Stimulated activated CD4-positive, alpha-beta T cell treated with anti-CD3 and anti-CD28 coated beads, Interleukin-1b, Interleukin-23, amount 100 ng/mL, for 4 hours (primary cell): ENCODE measurements around the gene ADGRF1.
"Not testable (repeated sequence)": the region's sequence is repeated elsewhere in the genome, so short reads cannot be mapped to it uniquely, and the experiment has no call there.

Experiments used
- DNase-seq, 2 donors: peaks; one replicate each; pipeline ENCODE4 v3.0.0-alpha.2; 2020; ENCODE audit warnings: low read depth in 2 of 2

The ADGRF1 gene

DNA sequence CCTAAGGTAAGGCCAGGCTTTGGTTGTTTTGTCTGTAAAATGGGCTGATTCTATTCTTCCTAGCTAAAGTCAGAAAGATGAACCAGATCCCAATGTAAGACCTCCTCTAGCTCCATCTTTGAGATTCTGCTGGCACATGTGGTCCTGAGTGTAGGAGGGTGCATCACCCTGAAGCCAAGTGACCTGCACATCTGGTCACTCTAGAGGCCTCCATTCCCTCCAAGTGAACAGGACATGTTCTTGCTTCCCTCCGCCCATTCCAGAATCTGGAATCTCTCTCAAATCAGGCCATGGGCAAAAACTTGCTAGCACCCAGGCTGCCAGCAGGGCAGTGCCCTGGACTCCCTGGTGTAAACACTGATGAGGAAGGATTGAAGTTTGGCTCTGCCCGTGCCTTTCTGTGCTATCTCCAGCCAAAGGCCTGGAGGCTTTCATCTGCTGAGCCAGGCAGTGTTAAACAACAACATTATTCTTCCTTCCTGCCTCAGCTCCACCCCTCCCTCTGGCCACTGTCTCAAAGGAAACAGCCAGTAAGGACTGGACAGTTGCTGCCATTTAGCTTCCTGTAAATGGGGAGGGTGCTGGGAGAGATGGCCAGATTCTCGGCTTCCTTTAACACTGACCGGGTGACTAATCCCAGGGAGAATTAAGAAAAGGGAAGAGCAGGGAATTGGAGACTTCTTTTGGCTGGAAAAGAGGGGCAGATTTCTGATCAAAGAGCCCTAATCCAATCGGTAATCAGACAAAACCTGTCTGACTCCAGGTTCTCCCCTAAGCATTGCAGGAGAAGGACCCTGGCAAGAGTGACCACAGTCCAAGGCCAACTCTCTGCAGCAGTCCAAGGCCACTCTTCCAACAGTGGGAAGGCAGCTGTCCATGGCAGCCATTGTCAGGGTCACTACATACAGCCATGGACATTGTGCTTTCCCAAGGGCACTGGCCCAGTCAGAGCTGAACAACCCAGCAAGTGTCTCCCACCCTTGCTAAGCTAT lies 19.5 kb upstream of the ADGRF1 start:
- DNase-seq: no peak

DNA sequence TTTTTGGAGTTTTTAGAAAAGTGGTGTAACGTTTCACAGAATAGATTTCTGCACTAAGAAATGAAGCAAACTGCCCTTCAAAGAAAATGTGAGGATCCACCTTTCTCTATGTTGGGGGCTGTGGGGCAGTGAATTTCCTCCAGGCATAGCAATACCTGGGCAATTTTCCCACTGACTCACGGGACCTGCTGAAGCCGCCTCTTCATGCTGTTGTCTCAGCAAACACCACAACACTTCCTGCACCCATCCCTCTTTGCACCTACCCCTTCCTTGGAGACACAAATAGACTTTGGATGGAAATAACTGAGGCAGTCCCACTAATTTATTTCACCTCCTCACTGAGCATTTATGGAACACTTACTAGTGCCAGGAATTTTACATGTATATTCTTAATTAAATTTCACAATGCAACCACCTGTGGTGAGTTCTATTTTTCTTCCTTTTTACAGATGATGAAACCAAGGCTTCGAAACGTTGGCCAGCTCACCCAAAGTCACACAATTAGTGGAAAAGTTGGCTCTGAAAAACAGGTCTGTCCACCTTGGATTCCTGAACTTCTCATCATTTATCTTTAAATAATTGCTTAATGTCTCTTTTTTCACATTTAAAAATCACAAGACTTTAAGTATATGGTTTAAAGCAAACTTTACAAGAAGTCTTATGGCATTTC lies 17.2 kb upstream of the ADGRF1 start:
- no peak for DNase-seq

DNA sequence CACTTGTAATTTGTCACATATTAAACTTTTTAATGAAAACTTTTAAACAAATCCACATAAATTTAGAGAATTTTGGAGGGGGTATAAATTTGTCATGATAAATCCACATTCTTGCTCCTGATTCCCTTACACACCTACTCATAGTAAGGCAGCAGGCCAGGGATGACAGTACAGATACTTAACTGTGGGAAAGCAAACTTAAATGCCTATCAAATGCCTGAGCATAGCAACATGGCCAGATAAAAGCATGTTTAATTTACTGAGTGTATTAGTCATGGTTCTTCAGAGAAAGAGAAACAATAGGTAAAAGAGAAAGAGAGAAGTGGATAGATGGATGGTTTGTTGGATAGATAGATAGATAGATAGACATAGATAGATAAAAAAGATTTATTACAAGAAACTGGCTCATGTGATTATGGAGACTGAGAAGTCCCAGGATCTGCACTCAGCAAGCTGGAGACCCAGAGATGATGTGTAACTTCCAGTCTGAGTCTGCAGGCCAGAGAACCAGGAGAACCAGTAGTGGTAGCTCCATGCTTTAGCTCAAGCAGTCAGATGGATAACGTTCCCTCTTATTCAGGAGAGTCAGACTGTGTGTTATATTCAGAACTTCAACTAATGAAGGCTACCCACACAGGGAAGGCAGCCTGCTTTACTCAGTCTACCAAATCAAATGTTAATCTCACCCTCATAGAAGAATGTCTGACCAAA lies 15.9 kb upstream of the ADGRF1 start:
- DNase-seq: no peak

DNA sequence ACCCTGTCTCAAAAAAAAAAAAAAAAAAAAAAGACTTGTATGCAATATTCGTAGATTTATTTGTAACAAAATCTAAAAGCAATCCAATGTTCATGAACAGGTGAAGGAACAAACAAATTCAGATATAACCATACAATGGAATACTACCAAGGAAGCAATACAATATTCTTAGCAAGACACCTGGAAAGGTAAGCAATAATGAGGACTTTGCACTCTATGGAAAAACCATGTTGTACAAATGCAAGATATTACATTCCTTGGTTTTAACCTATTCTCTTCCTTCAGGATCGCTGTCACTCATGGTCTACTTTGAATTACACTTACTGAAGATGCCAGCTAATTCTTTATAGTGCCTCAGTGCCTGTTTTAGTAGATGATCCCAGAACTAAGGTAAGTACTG lies 14.7 kb upstream of the ADGRF1 start:
- DNase-seq: no peak

DNA sequence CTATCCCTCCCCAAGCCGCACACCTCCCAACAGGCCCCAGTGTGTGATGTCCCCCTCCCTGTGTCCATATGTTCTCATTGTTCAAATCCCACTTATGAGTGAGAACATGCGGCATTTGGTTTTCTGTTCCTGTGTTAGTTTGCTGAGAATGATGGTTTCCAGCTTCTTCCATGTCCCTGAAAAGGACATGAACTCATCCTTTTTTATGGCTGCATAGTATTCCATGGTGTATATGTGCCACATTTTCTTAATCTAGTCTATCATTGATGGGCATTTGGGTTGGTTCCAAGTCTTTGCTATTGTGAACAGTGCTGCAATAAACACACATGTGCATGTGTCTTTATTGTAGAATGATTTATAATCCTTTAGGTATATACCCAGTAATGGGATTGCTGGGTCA lies 12.2 kb upstream of the ADGRF1 start:
- not testable (repeated sequence) for DNase-seq

DNA sequence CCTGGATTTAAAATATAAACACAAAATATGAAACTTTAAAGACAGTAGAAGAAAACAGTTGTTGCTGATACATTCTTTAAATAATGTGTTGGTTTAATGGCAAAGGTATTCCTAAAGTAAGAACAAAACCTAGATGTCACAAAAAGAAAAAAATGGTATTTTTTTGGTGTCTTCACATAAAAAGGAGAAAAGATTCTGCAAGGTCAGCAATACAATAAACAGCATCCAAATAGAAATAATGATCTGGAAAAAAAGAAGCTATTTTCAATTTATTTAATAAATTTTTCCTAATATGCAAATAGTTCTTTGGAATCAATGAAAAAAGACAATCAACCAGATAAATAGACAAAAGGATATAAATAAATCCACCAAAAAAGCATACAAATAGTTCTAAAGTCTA lies 6.5 kb upstream of the ADGRF1 start:
- no peak for DNase-seq

DNA sequence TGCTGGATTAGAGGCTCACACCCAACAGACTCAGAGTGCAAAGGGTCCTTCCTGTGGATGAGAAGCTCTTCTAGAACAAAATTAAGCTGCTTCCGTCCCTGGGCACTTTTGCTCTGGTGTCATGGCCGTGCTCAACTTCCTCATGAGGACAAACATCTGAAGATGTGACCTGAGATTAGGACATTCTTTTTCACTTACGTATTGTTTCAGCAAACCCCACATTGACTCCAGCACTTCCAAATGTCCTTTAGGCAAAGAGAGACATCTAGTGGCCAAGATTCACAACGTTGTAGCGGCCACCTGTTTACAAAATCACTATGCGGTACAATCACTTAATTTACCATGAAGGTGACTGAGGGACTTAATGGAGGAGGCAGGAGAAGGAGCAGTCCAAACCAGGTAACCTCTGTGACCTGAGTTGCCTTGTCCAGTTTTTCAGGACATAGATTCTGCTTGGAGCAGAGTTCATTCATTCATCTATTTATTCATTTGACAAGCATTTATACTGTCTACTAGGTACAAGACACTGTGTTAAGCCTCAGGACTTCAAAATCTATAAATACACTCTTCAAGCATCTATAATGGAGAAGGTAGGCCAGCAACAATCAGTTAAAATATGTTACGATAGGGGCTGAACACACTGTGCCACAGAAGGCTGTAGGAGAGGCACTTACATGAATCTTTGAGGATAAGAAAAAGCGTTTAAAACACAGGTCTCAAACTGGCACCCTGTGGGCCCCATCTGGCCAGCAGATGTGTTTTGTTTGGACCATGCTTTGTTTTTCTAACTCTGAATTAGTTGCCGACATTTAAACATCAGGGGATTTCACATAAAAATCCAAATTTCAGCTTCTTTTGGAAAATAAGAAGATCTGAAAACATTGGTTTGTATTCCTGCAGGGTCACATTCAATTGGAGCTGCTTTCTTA lies 5.6 kb upstream of the ADGRF1 start:
- peak in 1 of 2 donors; percentile 8 for DNase-seq

DNA sequence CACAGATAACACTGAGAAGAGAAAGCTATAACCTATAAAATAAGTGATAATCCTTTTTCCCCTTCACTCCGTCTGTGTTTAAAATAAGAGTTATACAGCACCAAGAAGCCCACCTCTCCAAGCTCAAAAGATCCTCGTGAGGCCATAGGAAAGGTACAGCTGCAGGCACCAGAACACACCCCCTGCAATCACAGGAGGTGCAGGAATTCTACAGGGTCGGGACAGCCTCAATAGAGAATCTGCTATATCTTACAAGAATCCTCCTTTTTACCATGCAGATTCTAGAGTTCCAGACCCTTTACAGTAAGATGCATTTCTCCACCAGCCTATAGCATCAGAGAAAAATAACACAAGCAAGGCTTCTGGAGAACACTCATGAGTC lies 5.0 kb upstream of the ADGRF1 start:
- no peak for DNase-seq

DNA sequence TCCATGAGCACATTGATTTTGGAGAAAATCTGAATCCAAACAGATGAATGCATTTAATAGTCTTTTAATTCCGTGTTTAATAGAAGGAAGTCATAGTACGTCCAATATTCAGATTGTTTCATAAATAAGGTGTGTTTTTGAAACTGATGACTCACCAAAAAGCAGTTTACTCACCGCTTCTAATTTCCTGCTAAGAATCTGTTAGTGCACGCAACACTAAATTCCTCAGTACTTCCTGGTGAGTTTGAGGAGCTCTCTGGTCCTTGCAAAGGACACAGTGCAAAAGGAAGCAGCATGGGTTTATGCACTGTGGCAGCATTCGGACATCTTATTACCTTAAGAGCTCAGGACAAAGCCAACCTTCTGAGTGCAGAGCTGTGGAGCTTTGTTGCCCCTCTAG lies 2.3 kb upstream of the ADGRF1 start:
- DNase-seq: no peak

DNA sequence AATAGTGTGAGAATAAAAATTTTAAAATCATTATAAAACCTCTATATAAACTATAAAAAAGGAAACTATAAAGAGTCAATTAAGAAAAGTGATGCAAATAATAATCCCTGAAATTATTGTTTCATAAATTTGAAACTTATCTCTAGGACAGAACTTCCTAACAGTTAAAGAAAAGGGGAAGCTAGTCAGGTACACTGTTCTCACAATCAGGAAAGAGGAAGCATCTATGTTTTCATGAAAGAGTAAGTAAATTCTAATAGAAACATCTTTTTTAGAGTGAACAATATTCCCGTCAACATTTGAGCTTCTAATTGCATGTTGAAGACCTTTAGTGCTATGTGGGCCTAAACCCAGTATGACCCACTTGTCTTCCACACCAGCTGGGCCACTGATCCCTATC lies 1.2 kb upstream of the ADGRF1 start:
- DNase-seq: no peak

DNA sequence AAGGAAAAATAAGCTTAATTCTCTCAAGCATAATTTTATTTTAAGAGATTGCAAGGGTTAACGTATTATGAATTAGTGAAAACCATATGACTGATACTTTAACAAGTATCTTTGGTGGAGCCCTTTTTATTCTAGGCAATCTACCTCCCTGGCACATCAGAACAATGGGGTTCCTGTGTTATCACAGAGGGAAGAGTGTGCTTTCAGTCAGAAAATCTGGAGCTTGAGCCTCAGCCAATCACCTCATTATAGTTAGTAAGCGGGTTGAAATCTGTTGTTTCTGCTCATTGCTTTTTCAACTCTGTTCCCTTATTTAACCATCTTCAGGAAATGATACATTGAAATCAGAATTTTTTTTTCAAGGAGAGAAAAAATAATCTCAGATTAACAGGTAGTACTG lies 391 bp downstream of the ADGRF1 start:
- no peak for DNase-seq

DNA sequence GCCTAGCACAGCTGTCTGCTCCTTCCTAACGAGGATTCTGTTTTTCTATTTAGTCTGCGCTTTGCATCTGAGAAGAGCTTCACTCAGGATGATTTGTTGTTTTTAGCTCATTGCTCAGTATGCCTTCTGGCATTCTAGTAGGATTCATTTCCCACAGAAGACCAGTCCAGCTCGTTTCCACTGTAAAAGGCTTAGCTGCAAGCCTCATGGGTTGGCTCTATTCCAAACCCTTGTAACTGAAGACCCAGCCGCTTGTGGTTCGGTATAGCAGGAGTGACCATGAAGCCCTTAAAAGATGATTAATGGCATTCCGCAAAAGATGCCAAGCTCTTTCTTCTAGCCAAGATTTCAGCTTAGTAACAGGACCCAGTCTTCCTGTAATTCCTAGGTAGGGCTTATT lies 7.2 kb downstream of the ADGRF1 start:
- DNase-seq: no peak

DNA sequence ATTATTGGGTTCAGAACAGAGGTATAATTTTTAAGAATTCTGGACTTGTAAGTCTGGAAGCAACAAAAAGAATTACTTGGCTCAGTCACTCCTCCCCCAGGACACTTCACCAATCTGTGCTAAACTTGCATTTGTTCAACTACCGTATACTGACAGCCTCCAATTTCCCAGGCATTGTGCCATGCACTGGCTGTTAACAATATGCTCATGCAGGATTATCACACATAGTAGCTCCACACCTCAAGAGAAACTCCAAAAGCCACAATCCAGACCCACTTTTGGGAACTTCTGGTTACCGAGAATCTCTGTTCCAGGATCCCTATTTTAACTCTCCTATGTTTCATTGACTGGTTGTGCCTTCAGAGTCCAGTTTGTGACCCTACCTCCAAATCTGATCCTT lies 7.7 kb downstream of the ADGRF1 start:
- DNase-seq: no peak

DNA sequence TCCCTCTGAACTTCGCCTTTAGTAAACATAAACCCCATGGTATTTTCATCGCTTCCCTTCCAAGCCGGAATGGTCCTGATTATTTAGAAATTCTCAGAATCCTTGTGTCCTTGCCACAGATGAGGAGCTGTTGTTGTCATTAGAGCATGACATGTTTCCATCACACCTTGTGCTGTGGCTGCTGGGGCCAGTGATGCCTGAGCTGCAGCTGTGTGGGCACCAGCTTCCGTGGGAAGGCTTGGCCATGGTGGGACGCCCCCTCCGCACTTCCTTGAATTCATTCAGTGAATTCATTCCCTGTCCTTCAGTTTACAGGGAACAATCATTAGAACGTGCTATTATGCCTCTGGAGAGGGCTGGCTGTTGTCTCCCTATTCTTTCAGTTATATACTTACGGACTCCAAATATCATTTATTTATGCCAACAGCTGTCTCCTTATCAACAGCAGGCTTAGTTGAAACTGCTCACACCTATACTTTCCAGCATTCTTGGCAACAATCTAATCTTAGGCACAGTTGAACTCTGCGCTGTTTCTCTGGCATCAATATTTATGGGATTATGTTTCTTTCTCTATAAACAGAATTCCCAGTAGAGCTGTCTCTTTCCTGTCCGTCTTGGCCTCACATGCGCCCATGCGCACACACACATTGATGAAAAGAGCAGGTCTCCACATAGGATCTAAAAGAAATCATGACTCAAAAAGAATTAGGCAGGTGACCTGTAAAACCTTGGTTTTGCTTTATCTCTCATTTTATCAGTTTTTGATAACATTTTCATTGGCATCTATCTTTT lies 9.0 kb downstream of the ADGRF1 start:
- DNase-seq: no peak

DNA sequence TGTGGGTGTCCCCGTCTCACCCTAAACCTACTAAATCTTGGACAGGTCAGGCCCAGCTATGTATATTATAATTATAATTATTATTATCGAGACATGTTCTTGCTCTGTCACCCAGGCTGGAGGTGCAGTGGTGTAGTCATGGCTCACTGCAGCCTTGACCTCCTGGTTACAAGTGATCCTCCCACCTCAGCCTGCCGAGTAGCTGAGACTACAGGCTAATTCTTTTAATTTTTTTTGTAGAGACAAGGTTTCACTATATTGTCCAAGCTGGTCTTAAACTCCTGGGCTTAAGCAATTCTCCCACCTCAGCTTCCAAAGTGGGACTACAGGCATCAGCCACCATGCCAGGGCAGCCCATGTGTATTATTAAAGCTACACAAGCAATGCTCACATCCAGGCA lies 10.5 kb downstream of the ADGRF1 start:
- no peak for DNase-seq

DNA sequence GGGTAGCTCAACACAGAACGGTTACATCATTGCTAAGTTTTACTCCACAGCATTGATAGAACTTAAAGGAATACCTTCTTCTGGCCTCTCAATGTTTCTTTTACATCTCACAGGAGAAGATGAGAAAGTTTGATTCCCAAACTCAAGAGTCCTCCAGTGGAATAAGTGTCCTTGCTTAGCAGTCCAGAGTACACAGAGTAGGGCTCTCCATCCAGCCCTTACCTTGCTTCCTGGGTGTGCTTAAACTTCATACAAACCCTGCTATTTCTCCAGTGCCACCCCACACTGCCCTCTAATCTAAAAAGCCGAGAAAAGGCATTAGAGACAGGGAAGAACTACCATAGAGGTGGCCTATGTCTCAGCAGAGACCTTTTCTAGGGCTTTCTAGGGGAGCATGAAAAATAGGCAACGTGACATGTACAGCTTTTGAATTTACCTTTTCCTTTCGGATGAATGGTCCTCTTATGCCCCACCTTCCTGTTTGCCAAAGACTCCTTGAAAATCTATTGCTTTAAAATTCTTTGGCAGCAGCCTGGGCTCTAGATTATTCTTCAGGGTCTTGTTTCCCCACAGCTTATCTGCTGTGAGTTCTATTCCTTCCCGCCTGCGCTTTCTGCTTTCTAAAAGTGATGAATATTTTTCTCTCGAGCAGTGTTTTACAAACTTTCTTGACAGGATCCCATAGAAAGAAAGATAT lies 12.1 kb downstream of the ADGRF1 start:
- no peak for DNase-seq

DNA sequence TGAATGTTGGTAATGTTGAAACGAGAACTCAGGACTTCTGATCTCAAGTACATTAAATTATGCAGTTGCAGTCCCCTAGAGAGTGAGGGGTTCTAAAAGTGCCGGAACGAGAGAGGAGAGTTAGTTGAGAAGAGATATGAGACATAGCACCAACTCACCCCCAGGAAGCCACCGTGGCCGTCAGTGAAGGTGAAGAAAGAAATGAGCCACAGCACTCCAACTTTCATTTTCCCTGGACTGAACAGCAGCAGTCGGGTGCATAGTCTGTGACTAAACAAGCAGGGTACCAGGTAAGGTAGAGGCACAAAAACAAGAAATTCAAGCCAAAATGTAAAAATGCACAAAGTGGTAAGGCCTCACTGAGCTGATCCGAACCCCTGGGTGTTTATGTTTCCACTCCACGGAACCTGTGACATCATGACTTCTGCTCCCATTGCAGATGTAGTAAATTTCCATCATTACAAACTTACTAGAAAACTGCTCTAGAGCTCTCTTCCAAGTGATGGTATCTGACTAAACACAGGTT lies 13.2 kb downstream of the ADGRF1 start:
- DNase-seq: no peak

DNA sequence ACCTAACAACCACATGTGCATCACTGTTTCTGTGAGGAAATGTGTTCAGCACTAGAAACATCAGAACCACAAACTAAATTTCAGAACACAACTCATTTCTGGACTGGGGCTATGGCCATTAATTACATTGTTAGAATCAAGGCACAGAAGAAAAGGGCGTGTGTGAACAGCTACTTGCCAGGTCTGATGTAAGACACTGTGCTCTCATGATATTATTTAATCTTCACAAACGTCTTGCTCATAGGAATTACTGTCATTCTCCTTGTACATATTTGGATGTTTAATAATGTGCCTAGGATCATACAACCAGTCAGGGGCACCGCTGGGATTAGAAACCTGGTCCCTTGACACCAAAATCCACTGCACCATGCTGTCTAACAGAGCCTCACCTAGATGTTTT lies 14.8 kb downstream of the ADGRF1 start:
- DNase-seq: no peak

DNA sequence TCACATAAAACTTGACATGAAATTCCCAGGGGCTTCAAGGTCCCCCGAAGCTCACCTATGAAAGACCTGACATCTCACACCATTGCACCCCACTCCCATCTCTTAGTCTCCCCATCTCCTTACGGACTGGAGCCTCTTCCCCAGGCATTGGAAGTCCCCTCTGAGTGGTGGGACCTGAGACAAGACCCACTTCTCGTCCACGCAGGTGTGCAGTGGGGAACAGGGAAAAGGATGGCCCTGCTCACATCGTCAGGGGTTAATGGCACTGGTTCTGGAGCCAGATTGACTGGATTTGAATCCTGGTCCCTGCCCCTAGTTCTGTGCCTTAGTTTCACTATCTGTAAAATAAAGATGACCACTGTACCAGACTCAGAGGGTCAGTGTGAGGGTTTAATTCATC lies 15.5 kb downstream of the ADGRF1 start:
- no peak for DNase-seq

DNA sequence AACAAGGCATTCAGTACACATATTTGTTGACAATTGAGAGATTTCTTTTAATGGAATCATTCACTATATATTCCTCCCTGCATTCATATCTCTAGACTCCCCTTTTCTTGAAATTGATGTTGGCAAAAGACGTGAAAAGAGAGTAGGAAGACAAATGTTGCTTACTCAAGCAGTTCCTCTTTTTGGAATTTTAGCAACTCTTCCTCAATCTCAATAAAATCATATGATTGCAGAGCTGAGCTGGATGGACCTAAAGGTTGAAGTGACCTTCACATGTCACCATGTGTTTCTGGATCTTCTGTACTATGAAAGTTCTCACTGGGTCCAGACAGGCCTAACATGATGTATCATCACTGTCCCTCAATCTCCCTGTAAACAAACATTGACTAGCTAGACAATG lies 18.6 kb downstream of the ADGRF1 start:
- no peak for DNase-seq
